RCC 7860 (cell line): ENCODE measurements around the gene MXRA7.
A peak's percentile ranks its signal among the peaks of the same experiment; 100 is the strongest.
"Not testable (repeated sequence)": the region's sequence is repeated elsewhere in the genome, so short reads cannot be mapped to it uniquely, and the experiment has no call there.

Source experiments
- DNase-seq: peaks from one replicate; pipeline ENCODE4 v3.0.0-alpha.2; 2015; ENCODE audit warnings: low spot score
- FAIRE-seq: peaks from 2 replicates; lab custom pipeline; 2012; peaks lifted over from hg19 to GRCh38; lab: Jason Lieb, UNC

Gene MXRA7

DNA sequence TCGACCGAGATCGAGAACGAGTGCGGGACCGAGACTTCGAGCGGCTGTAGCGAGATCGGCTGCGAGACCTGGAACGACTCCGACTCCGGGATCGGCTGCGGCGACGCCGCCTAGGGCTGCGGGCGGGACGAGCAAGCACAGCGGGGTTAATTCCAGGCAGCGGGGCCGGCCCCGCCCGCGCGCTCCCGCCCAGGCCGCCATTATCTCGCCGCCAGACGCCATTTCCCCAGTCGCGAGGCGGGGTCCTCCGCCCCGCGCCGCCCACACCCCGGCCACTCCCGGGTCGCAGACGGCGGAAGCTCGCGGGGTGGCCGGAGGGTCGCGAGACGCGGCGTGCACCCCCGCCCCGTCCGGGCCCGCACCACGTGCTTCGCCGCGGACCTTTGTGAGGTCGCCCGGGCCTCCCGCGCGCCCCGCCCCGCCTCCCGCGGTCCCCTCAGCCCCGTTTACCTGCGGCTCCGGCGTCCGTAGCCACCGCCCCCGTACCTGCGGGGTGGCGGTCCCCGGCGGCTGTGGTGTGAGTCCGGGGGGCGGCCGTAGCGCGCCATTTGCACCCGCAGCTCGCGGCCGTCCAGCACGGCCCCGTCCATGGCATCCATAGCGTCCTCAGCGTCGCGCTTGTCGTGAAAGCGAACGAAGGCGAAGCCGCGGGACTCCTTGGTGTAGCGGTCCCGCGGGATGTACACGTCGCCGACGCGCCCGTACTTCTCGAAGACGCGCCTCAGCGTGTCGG is 25.8 kb upstream of the MXRA7 start:
- no peak for DNase-seq

DNA sequence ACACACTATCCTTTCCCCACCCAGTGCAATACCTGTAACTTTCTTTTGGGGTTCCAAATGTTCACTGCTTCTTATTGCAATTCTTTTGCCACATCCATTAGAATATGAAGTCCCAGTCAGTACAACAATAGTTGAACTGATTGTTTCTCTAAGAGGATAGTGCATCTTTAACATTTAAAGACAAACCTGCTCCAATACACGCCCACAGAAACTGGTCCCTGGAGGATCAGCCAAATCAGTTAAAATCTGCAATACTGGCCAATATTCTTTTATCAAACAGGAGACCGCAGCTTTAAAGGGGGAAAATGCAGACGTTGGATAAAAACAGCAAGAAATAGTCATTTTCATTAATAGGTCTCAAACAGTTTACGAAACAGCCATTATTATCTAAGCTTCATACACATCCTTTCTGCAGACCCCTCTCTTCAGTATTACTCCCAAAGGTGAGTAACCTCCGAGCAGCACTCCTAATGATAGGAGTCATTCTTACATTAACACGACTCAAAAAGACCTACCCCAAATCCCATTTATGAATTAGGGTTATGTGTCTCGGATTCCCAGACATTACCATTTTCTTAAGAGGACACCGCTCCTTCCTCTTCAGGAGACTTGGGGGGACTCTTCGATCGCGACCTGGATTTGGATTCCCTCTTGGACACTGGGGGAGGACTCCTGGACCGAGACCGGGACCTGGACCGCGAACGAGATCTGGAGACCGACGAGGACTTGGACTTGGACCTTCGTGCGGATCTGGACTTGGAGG is 25.0 kb upstream of the MXRA7 start:
- DNase-seq (no peak), FAIRE-seq (no peak)

More for the DNA sequence above, 25.8 kb upstream of the MXRA7 start:
- FAIRE-seq: no peak

DNA sequence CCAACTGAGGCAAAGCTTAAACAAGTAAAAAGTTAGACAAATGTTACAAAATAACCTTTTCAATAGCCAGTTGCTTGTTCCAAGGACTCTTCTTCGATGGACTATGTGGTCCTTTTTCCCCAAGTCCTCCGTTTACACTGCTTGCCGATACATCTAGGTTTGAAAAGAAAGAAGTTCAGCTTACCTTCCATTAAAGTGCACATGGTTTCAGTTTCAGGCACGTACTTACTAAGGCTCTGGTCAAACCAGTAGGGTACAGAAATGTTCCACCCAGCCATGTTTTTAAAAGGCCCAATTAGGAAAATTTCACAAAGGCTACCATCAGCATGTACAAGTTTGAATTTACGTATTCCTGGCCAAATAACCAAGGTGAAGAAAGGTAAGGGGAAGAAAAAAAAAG is 24.2 kb upstream of the MXRA7 start:
- no peak for FAIRE-seq

DNA sequence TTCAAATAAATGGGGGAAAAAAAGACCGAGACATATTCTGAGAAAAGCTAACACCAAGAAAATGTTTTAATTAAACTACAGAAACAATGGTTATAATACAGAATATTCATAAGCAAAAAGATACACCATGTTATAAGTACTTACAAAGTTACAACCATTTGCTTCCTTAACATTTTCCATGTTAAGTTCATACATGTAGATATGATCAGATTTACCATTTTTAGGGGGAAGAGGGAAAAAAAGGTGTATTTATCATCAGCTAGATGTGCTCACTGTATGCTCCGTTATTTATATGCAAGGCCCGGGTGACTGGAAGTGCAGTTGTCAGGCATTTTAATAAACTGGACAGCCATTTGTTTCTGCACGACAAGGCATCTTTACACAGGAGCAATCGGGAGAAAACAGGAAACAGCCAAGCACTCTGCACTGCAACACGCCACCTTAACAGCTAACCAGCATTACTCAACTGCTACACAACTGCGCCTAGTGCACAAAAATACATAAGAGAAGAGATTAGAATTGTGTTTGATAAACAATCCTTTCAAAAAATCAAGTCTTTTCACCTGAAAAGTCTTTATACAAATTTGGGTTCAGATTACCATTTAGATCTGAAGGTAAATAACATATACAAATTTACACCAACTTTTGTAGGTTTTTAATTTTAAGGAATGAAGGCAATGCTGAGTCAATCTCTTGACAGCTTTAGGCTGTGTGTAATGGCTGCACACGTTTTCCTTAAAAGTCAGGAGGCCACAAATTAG is 23.5 kb upstream of the MXRA7 start:
- FAIRE-seq (no peak), DNase-seq (no peak)

More for the DNA sequence above, 24.2 kb upstream of the MXRA7 start:
- peak; percentile 50 for DNase-seq

DNA sequence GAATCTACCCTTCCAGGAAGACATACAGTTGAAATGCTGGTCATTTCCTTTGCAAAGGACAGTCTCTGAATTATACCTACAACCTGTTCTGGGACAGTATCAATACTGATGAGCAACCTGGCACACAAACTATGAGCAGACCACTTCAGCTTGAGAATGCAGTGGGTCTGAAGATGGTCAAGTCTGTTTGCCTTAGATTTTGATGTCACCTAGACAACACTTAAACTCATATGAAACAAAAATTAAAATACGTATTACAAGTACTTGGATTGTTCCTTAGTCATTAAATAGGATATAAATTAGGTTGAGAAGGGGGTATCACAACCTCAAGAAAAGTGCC is 22.8 kb upstream of the MXRA7 start:
- FAIRE-seq (no peak), DNase-seq (no peak)

DNA sequence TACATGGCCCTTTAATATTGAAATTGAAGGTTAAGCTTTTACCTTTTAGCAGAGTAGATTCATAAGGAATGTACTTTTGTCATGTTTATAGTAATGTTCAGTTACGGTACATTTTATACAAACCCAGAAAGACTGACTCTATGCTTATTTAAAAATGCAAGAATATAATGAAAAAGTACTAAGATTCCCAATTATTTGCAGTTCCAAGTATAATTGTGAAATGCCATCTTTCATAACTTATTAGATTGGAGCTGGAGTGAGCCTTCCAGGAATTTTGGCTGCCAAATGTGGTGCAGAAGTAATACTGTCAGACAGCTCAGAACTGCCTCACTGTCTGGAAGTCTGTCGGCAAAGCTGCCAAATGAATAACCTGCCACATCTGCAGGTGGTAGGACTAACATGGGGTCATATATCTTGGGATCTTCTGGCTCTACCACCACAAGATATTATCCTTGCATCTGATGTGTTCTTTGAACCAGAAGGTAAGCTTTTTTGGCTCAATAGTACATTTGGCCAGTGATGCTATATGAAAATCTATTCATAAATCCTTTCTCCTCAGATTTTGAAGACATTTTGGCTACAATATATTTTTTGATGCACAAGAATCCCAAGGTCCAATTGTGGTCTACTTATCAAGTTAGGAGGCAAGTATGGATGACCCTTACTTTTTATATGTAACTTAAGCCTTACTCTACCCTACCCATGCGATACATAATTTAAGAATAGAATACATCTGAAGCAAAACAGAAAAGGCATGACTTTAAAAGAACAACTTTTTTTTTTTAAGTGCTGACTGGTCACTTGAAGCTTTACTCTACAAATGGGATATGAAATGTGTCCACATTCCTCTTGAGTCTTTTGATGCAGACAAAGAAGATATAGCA is 22.2 kb upstream of the MXRA7 start:
- DNase-seq: no peak
- FAIRE-seq: no peak

DNA sequence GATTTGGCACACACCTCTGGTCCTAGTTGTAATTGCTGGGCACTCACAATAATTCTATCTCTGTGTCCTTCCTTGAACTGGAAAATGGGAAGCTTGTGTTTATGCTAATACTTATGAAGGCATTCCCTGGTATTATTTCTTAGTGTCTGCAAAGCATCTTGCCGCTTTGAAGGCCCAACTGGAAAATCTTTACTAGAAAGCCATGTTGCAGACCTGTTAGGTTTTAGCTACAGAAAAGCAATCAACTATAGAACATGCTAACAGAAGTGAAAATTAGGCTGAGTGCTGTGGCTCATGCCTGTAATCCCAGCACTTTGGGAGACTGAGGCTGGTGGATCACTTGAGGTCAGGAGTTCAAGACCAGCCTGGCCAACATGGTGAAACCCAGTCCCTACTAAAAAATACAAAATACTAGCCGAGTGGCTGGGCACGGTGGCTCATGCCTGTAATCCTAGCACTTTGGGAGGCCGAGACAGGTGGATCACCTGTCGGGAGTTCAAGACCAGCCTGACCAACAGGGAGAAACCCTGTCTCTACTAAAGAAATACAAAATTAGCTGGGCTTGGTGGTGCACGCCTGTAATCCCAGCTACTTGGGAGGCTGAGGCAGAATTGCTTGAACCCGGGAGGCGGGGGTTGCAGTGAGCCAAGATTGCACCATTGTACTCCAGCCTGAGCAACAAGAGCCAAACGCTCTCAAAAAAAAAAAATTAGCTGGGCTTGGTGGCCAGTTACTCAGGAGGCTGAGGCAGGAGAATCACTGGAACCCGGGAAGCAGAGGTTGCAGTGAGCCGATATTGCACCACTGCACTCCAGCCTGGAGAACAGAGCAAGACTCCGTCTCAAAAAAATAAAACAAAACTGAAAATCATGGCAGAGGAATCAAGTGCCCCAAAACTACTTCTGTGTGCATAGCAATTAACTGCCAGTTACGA is 21.3 kb upstream of the MXRA7 start:
- not testable (repeated sequence) for FAIRE-seq, DNase-seq

DNA sequence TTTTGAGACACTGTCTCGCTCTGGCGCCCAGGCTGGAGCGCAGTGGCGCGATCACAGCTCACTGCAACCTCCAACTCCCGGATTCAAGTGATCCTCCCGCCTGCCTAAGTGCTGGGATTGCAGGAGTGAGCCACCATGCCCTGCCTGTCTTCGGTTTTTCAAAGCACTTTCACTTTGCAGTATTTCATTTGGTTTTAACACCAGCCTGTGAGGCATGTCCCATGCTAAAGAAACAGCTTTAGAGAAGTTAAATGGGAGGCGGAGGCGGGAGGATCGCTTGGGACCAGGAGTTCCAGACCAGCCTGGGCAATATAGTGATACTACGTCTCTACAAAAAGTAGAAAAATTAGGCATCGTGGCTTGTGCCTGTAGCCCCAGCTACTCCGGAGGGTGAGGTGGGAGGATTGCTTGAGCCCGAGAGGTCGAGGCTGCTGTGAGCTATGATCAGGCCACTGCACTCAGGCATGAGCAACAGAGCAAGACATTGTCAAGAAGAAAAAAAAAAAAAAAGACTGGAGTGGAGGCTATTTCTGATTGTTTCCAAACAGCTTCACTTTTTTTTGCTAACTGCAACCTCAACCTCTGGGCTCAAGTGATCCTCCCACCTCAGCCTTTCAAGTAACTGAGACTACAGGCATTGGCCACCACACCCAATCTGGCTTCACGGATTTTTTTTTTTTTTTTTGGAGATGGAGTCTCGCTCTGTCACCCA is 17.1 kb upstream of the MXRA7 start:
- DNase-seq (no peak), FAIRE-seq (peak; percentile 12)

DNA sequence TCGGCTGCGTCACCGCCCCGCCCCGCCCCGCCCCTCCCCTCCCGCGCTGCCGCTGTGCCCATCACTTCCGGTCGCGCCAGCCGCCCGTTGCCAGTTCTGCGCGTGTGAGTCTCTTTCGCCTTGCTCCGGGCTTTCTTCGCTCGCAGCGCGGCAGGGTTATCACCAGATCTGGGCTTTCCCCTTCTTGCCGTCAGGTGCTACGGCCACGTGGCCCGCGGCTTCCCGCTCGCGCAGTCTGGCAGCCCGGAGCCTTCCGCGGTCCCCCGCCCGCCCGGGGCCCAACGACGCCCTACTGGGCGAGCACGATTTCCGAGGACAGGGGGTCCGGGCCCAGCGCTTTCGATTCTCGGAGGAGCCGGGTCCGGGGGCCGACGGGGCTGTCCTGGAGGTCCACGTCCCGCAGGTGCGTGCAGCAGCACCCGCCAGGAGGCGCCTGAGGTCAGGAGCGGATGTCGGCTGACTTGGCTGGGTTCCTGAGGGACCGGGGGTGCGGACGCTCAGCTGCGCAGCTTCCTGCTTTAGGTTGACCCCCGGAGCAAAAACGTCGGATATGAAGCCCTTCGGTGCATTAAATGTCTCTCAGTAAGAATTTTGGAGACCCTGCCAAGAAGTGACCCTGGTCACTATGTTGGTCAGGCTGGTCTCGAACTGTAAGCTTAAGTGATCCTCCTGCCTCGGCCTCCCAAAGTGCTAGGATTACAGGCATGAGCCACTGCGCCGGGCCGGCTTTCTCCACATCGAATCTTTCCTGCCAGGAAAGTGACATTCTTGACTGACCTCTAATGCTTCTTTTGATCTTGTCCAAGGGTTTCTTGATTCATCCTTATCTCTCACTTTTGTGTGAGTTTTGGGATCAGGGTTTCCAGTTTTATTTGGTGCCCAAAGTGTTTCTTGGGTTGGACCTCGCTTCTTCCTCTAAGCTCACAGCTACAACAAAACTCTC is 16.3 kb upstream of the MXRA7 start, which contains the start of gene METTL23:
Gene METTL23 (plus strand): TSS at position 64 of the 943 bp plus-strand sequence. CDS start 2,872 bp downstream, outside the sequence.
- FAIRE-seq (no peak), DNase-seq (peak; percentile 62)

DNA sequence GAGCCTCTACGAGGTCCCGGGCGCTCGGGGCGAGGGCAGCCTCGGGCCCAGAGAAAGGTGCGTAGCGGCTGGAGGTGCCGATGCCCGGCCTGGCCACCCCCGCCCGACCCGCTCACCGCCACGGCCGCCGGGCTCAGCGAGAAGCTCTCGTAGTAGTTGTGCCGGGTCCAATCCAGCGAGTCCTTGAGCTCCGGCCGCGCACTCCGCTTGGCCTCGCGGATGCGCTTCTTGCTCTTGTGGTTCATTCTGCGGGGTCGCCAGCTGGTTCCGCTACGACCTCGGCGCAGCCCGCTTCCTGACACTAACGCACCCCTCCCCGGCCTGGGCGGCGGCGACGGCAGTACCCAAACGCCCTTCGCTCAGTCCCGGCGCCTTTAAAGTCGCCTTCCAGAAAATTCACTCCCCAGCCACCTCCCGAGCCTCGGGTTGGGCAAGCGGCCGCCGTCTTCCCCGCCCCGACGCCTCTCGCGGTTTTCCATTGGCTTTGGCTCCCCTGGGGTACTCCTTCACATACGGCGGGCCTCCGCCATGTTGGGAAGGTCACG is 15.5 kb upstream of the MXRA7 start, which contains the start of gene JMJD6:
Gene JMJD6 (minus strand): TSS at position 376 of the 545 bp plus-strand sequence. CDS start 131 bp downstream, at position 245.
- FAIRE-seq (no peak), DNase-seq (peak; percentile 94)

DNA sequence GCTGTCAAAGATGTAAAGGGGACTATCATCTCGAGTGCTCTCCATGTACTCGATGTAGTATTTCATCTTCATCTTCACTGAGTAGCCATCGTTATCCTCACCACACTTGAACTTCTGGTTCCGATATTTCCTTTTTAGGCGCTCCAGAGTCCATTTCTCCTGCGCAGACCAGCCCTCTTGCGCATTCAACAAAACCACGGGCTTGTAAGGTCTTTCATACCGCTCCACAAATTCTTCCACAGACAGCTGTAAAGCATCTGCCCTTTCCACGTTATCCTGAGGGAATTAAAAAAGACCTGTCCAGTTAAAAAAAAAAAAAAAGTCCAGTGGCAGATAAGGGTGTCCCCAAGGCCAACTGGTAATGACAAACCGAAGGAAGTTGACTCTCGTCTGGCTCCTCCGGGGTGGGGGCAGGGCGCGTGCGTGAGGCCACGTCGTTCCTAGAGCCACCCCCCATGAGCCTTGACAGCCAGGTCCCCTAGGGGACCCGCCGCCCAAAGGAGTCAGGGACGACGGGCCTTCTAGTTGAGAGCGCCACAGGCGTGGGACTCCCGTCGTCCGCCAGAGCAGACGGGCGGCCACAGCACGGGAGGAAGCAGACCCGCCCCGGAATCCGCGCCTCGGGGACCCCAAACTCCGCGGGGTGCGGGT is 14.9 kb upstream of the MXRA7 start:
- peak; percentile 38 for DNase-seq
- no peak for FAIRE-seq

DNA sequence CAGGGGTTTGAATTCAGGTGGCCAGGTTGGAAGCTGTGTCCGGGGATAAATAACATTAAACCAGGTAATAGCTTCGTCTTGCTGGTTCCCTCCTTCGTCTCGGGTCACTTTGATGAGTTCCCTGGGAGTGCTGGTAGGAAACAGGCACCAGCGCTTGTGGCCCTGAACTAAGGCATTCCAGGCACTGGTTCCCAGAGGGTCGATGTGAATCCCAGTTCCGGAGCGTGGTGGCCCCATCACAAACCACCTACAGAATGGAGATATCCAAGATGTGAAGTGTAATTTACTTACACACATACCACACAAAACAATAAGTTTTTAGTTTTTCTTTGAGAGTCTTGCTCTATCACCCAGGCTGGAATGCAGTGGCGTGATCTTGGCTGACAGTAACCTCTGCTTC is 13.0 kb upstream of the MXRA7 start:
- DNase-seq (no peak), FAIRE-seq (no peak)

DNA sequence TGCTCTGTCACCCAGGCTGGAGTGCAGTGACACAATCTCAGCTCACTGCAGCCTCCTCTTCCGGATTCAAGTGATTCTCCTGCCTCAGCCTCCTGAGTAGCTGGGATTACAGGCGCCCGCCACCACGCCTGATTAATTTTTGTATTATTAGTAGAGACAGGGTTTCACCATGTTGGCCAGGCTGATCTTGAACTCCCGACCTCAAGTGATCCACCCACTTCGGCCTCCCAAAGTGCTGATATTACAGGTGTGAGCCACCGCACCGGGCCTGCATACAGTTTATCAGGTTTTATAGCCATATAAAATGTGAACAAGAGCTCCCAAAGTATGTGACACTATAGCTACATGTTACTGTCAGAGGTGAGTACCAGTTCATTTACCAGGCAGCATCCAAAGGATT is 12.2 kb upstream of the MXRA7 start:
- not testable (repeated sequence) for FAIRE-seq, DNase-seq

DNA sequence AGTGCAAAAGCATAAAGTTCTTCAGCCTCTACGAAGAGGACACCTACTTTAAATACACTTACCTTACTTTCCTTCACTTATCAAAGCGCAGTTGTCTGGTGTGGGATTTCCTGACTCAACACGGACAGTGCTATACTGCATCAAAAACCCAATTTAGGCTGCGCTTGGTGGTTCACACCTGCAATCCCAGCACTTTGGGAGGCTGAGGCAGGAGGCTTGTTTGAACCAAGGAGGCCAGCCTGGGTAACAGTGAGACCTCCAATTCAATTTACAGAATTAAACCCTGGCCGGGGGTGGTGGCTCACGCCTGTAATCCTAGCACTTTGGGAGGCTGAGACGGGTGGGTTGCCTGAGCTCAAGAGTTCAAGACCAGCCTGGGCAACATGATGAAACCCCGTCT is 11.5 kb upstream of the MXRA7 start:
- FAIRE-seq: no peak
- no peak for DNase-seq

DNA sequence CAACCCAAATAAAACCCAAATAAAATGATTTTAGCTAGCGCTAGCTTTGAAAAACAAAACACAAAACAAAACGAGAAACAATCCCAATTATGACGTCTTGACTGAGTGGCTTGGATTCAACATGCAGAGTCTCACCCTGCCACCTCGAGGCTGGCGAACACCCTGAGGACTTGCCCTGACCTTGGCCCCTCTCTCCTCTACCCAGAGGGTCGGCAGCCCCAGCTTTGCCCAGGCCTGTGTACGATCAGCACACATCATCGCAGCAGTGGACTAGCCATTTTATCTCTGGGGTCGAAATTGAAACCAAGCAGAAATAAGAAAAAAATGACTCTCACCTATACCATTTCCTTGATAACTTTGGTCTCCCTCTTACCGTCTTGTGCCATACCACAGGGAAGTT is 10.7 kb upstream of the MXRA7 start:
- DNase-seq (no peak), FAIRE-seq (no peak)

DNA sequence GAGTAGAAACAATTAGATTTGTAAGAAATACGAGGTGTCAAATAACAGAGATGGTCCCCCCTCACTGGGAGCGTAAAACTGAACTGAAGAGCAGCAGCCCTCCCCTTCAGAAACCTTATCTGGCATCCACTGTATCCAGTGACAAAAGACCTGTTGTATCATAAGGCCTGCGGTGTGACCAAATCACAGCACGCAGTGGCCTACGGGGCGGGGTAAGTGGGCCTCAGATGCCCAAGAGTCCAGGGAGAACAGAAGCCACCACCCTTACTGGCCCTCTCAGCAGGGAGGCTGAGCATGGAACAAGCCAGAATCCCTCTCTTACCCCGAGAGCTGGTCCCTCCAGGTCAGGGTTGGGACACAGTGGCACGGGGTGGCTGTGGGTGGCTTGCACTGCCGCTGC is 10.2 kb upstream of the MXRA7 start:
- FAIRE-seq (no peak), DNase-seq (no peak)

DNA sequence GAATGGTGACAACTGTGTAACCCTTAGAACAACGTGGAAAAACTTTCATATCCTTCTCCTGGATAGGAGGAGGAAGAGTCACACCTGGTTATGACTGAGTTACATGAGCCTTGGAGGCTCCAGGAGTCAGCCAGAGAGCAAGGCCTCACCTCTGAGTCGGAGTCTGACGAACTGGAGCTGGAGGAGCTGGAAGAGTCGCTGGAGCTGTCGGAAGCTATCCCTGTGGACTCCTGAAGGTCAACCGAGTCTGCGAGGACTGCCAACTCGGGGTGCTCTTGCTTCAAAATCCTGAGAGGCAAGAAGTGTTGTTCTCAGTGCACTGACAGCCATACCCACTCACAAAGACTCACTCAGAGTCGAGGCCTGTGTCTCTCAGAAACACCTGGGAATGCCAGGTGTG is 9.4 kb upstream of the MXRA7 start:
- DNase-seq (no peak), FAIRE-seq (no peak)
